Immature natural killer cell (primary cell): ENCODE data around the gene MUC5B. TPM values are rescaled to one million over a fixed set of nuclear protein-coding genes. Genes with fewer than 3 reads are reported as not detected.

ENCODE experiments used
- DNase-seq, 3 donors: peaks; one replicate each; pipeline ENCODE4 v3.0.0; 2022; ENCODE audit warnings: mixed read lengths in 1 of 3
- H3K27ac Mint-ChIP-seq, 6 donors: one replicate each; pipeline ENCODE4 v1.8.0; 2020; ENCODE audit warnings: mixed read lengths in 6 of 6, mild to moderate bottlenecking in 5 of 6, inconsistent platforms in 4 of 6, moderate library complexity in 3 of 6
- H3K27me3 Mint-ChIP-seq, 3 donors: one replicate each; pipeline ENCODE4 v1.8.0; 2020 to 2021; ENCODE audit warnings: low read depth in 3 of 3, mild to moderate bottlenecking in 3 of 3, mixed read lengths in 3 of 3, moderate library complexity in 3 of 3, inconsistent platforms in 1 of 3
- H3K36me3 Mint-ChIP-seq, 3 donors: one replicate each; pipeline ENCODE4 v1.8.0; 2020; ENCODE audit warnings: mixed read lengths in 3 of 3, inconsistent platforms in 2 of 3, mild to moderate bottlenecking in 2 of 3
- H3K4me1 Mint-ChIP-seq, 2 donors: one replicate each; pipeline ENCODE4 v1.8.0; 2020; ENCODE audit warnings: inconsistent platforms in 2 of 2, mild to moderate bottlenecking in 2 of 2, mixed read lengths in 2 of 2, moderate library complexity in 1 of 2
- H3K4me3 Mint-ChIP-seq, 5 donors: one replicate each; pipeline ENCODE4 v1.8.0; 2020; ENCODE audit warnings: mild to moderate bottlenecking in 5 of 5, mixed read lengths in 5 of 5, inconsistent platforms in 3 of 5, moderate library complexity in 3 of 5
- H3K9me3 Mint-ChIP-seq, 6 donors: one replicate each; pipeline ENCODE4 v1.8.0; 2020; ENCODE audit warnings: mild to moderate bottlenecking in 6 of 6, mixed read lengths in 6 of 6, inconsistent platforms in 4 of 6, moderate library complexity in 3 of 6
- polyA plus RNA-seq, 3 donors: library from polyadenylated mRNA; unstranded; fragments of 300-500 nt; fragmentation: Illumina TruSeq; gene quantifications; one replicate each; pipeline ENCODE4 v1.2.3, GENCODE V29; 2021

Gene MUC5B
- polyA plus RNA-seq, 3 donors from 2014 or later: not detected

DNA sequence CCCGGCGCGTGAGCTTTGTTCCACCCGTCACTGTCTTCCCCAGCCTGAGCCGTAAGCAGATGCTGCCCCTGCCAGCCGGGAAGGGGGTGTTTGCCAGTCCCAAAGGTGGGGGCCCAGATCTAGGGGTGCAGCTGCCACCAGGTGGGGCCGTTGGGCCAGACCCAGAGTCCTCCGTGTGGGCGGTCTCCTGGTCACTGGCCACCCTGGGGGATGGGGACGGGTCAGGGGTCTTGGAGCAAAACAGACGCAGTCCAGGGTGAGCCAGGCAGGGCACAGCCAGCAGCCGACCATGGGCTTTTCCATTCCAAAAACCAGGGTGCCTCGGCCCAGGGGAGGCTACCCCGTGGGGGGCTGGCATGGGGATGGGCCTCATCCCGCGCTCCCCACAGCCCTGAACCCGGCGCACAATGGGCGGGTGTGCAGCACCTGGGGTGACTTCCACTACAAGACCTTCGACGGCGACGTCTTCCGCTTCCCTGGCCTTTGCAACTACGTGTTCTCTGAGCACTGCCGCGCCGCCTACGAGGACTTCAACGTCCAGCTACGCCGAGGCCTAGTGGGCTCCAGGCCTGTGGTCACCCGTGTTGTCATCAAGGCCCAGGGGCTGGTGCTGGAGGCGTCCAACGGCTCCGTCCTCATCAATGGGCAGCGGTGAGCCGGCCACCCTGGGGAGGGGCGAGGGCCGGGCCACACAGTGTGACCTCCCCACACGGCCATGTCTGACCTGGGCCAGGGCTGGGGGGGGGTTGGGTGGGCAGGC, 3.5 kb downstream of the MUC5B start:
- no peak overlapping the region for H3K4me3 Mint-ChIP-seq
- H3K36me3 Mint-ChIP-seq: no peaks in the 10 kb centered on the region
- DNase-seq: no peak
- H3K27me3 Mint-ChIP-seq: peaks cover 2% of the 10 kb centered on the region in 3 donors
- H3K4me1 Mint-ChIP-seq: no peaks in the 10 kb centered on the region
- H3K27ac Mint-ChIP-seq: no peak overlapping the region
- H3K9me3 Mint-ChIP-seq: no peaks in the 10 kb centered on the region

DNA sequence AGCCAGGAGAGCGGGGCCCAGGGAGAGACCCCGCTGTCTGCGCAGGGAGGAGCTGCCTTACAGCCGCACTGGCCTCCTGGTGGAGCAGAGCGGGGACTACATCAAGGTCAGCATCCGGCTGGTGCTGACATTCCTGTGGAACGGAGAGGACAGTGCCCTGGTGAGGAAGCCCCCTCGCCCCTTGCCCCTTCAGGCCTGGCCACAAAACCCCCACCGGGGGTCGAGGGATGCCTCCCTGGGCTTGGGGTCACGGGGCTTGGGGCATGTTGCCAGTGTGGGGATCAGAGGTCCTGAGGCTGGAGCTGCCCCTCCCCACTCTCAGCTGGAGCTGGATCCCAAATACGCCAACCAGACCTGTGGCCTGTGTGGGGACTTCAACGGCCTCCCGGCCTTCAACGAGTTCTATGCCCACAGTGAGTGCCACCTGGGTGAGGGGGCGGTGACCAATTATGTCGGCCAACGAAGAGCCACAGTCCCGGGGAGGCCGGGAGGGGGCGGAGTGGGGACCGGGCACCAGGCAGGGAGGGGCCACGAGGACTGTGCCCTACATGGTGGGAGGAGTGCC, 4.2 kb downstream of the MUC5B start:
- H3K36me3 Mint-ChIP-seq: no peaks in the 10 kb centered on the region
- DNase-seq: no peak
- no peak overlapping the region for H3K27ac Mint-ChIP-seq
- H3K9me3 Mint-ChIP-seq: no peaks in the 10 kb centered on the region
- H3K27me3 Mint-ChIP-seq: peaks cover 0 to 2% (median 2%) of the 10 kb centered on the region in 3 donors
- H3K4me1 Mint-ChIP-seq: no peaks in the 10 kb centered on the region
- no peak overlapping the region for H3K4me3 Mint-ChIP-seq

DNA sequence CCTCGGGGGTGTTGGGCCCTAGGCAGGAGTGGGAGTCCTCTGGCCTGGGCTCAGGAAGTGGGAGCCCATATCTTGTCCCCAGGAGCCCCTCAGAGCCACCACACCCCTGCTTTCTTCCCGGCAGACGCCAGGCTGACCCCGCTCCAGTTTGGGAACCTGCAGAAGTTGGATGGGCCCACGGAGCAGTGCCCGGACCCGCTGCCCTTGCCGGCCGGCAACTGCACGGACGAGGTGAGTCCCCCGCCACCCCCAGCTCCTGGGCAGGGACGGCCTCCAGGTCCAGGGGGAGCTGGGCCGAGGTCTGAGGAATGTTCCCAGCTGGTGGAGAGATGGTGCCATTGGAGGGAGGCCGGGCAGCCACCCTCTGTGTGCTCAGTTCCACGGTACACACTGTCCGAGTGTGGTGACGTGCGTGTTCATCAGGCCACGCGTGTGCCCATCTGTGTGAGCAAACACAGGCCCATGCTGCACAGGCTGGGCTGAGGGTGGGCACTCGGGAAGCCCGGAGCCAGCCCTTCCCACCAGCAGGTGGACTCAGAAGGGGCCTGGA, 4.8 kb downstream of the MUC5B start:
- Mint-ChIP-seq H3K4me3 (no peak overlapping the region), H3K36me3 (no peaks in the 10 kb centered on the region), H3K9me3 (no peaks in the 10 kb centered on the region), H3K4me1 (no peaks in the 10 kb centered on the region), H3K27ac (no peak overlapping the region), H3K27me3 (peaks cover 0 to 2% (median 2%) of the 10 kb centered on the region in 3 donors)
- no peak for DNase-seq

DNA sequence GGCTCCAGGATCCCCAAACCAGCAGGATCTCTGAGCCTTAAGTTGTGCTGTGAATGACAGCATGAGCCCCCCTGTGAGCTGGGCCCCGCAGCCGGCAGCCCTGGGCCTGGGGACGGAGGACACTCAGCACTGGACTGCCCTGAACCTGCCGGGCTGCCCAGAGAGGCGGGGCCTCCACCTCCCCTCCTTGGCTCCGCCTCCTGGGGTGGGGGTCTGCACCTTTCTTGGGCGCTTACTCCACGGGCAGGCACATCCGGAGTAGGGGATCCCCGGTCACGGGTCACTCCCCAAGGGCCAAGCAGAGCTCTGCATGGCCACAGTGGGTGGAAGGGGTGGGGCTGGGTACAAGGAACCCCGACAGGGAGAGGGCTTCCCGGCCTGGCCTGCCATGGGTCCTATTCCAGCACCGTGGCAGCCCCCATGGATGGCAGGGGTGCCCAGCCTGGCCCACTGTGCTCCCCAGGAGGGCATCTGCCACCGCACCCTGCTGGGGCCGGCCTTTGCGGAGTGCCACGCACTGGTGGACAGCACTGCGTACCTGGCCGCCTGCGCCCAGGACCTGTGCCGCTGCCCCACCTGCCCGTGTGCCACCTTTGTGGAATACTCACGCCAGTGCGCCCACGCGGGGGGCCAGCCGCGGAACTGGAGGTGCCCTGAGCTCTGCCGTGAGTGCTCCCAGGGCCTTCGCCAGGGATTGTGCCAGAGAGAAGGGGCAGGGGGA, 5.4 kb downstream of the MUC5B start:
- Mint-ChIP-seq H3K4me1 (no peaks in the 10 kb centered on the region), H3K27ac (no peak overlapping the region), H3K36me3 (no peaks in the 10 kb centered on the region), H3K27me3 (peaks cover 0 to 2% (median 2%) of the 10 kb centered on the region in 3 donors), H3K9me3 (no peaks in the 10 kb centered on the region), H3K4me3 (no peak overlapping the region)
- DNase-seq: no peak

DNA sequence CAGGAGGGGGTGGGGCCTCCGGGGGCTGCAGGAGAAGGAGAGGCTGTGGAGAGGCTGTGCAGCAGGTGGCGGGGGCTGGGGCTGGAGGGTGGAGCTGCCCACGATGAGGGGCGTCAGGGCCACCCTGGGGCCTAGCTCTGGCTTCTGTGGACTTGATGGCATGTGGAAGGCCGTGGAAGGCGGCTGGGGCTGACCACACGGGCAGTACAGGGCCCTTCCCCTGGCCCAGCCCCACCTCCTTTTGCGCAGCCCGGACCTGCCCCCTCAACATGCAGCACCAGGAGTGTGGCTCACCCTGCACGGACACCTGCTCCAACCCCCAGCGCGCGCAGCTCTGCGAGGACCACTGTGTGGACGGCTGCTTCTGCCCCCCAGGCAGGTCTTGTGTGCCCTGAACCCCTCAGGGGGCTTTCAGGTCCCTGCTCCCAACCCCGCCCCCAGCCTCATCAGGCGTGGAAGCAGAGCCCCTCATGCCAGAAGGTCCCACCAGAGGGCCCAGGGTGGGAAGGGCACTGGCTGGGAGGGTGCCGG, 6.1 kb downstream of the MUC5B start:
- no peak for DNase-seq
- no peaks in the 10 kb centered on the region for H3K4me1 Mint-ChIP-seq
- H3K9me3 Mint-ChIP-seq: no peaks in the 10 kb centered on the region
- H3K36me3 Mint-ChIP-seq: no peaks in the 10 kb centered on the region
- no peak overlapping the region for H3K27ac Mint-ChIP-seq
- H3K27me3 Mint-ChIP-seq: peaks cover 0 to 2% (median under 1%) of the 10 kb centered on the region in 3 donors
- no peak overlapping the region for H3K4me3 Mint-ChIP-seq

DNA sequence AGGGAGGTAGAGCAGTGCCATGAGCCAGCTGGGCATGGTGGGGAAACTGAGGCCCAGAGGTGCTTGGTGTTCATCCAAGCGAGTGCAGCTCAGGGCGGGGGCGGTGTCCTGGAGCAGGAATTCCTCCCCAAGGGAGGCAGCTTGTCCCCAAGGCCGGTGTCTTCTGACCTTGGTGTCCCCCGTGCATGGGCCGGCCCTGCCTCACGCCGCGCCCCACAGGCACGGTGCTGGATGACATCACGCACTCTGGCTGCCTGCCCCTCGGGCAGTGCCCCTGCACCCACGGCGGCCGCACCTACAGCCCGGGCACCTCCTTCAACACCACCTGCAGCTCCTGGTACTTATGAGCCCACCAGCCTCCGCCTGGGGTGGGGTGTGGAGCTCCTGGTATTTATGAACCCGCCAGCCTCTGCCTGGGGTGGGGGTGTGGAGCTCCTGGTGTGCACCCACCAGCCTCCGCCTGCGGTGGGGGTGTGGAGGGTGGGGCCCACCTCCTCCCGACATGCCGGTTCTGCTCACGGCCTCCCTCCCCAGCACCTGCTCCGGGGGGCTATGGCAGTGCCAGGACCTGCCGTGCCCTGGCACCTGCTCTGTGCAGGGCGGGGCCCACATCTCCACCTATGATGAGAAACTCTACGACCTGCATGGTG, 6.7 kb downstream of the MUC5B start:
- Mint-ChIP-seq H3K4me3 (no peak overlapping the region), H3K4me1 (no peaks in the 10 kb centered on the region), H3K9me3 (no peaks in the 10 kb centered on the region), H3K27me3 (peaks cover 0 to 2% (median 0%) of the 10 kb centered on the region in 3 donors), H3K27ac (no peak overlapping the region), H3K36me3 (no peaks in the 10 kb centered on the region)
- DNase-seq: no peak

DNA sequence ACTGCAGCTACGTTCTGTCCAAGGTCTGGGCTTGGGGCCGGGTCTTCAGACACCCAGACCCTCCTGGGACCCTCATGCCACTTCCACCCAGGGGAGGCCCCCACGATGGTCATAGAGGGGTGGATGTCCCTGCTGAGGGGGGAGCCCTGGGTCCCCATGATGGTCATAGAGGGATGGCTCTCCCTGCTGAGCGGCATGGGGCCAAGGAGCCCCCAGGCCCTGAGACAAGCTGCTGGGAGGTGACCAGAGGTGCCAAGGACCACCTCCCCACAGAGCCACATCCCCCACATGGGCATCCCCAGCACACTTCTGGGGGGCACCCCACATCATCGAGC, 7.2 kb downstream of the MUC5B start:
- H3K9me3 Mint-ChIP-seq: no peaks in the 10 kb centered on the region
- no peak overlapping the region for H3K27ac Mint-ChIP-seq
- no peaks in the 10 kb centered on the region for H3K4me1 Mint-ChIP-seq
- H3K27me3 Mint-ChIP-seq: peaks cover 0 to 2% (median 0%) of the 10 kb centered on the region in 3 donors
- no peak for DNase-seq
- H3K36me3 Mint-ChIP-seq: no peaks in the 10 kb centered on the region
- no peak overlapping the region for H3K4me3 Mint-ChIP-seq

DNA sequence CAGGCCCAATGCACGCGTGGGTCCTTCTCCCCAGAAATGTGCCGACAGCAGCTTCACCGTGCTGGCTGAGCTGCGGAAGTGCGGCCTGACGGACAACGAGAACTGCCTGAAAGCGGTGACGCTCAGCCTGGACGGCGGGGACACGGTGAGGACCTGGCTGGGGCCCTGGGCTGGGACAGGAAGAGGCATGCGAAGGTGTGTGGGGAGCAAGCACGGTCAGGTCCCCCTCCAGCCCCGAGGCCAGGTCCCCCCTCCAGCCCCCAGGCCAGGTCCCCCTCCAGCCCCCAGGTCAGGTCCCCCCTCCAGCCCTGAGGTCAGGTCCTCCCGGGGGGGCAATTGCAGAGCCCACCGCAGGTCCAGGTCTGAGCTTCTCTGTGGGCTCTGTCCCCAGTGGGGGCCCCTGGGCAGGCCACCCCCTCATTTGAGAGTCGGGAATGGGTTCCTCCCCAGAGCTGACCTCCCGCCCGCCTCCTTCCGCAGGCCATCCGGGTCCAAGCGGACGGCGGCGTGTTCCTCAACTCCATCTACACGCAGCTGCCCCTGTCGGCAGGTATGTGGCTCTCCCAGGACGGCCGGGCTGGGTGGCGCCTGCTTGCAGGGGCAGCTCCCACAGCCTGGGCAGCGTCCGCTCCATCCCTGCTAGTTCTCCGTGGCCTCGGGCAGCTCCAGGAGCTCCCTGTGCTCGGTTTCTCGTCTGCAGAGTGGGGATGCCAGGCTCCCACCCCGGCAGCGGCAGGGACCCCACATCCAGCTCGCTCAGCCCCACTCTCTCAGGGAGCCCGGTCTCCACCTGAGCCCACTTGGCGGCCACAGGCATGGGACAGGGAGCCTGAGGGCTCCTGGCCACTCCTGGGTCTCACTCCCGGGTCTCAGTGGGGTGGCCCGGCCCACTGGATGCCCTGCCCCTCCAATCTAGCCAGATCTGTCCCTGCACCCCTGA, 7.9 kb downstream of the MUC5B start:
- H3K4me1 Mint-ChIP-seq: no peaks in the 10 kb centered on the region
- H3K4me3 Mint-ChIP-seq: no peak overlapping the region
- H3K36me3 Mint-ChIP-seq: no peaks in the 10 kb centered on the region
- no peak overlapping the region for H3K27ac Mint-ChIP-seq
- no peaks in the 10 kb centered on the region for H3K9me3 Mint-ChIP-seq
- no peak for DNase-seq
- H3K27me3 Mint-ChIP-seq: peaks cover 0 to 2% (median 0%) of the 10 kb centered on the region in 3 donors

DNA sequence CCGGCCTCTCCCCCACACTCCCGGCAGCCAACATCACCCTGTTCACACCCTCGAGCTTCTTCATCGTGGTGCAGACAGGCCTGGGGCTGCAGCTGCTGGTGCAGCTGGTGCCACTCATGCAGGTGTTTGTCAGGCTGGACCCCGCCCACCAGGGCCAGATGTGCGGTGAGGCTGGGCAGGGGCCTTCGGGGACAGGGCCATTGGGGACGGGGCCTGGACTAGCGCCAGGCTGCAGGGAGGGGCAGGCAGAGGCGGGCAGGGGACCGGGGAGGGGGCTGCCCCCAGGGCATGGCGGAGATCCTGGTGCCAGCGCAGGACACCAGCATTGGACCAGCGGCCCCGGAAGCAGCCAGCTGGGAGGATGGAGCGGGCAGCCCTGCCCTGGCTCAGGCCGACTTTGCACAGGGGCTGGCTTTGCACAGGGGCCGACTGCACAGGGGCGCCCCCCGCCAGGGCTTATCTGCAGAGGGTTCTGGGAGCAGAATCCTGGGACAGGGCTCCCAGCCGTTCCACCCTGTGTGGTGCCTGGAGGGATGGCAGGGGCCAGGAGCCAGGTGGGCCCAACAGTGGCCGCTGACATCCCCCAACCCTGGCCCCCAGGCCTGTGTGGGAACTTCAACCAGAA, 8.6 kb downstream of the MUC5B start:
- Mint-ChIP-seq H3K27me3 (peaks cover 0 to 2% (median 0%) of the 10 kb centered on the region in 3 donors), H3K4me3 (no peak overlapping the region), H3K4me1 (no peaks in the 10 kb centered on the region), H3K27ac (no peak overlapping the region), H3K36me3 (no peaks in the 10 kb centered on the region), H3K9me3 (no peaks in the 10 kb centered on the region)
- no peak for DNase-seq

DNA sequence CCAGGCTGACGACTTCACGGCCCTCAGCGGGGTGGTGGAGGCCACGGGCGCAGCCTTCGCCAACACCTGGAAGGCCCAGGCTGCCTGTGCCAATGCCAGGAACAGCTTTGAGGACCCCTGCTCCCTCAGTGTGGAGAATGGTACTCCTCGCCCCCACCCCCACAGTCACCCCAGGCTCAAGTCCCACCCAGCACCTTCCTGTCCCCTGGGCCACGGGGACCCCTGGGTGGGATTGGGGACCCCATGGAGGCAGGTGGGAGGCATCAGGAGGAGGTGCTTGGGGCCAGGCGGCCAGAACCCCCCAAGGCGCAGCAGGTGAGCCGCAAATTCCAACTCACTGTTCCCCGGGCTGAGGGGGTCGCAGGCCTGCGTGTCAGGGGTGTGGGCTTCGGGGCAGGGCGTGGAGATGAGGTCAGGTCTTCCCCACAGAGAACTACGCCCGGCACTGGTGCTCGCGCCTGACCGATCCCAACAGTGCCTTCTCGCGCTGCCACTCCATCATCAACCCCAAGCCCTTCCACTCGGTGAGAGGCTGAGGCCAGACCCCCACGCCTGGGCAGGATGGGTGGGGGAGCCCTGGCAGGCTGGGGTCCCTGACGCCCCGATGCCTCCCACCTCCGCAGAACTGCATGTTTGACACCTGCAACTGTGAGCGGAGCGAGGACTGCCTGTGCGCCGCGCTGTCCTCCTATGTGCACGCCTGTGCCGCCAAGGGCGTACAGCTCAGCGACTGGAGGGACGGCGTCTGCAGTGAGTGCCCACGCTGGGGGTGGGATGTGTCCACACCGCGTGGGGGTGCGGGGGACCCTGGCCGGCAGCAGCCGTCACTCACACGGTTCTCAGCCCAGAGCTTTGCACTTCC, 9.4 kb downstream of the MUC5B start:
- H3K4me3 Mint-ChIP-seq: no peak overlapping the region
- peaks cover 0 to 2% (median 0%) of the 10 kb centered on the region in 3 donors for H3K27me3 Mint-ChIP-seq
- no peaks in the 10 kb centered on the region for H3K4me1 Mint-ChIP-seq
- DNase-seq: no peak
- H3K9me3 Mint-ChIP-seq: no peaks in the 10 kb centered on the region
- H3K36me3 Mint-ChIP-seq: no peaks in the 10 kb centered on the region
- H3K27ac Mint-ChIP-seq: no peak overlapping the region

DNA sequence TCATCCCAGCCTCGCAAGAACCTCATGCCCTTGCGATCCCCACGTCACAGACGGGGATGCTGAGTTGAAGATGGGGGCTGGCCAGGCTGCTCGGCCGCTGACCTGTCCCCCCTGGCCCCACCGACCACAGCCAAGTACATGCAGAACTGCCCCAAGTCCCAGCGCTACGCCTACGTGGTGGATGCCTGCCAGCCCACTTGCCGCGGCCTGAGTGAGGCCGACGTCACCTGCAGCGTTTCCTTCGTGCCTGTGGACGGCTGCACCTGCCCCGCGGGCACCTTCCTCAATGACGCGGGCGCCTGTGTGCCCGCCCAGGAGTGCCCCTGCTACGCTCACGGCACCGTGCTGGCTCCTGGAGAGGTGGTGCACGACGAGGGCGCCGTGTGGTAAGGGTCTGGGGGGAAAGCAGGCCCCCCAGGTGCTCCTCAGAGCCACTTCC, 10.0 kb downstream of the MUC5B start:
- no peaks in the 10 kb centered on the region for H3K36me3 Mint-ChIP-seq
- H3K9me3 Mint-ChIP-seq: no peaks in the 10 kb centered on the region
- H3K27ac Mint-ChIP-seq: no peak overlapping the region
- no peak for DNase-seq
- H3K4me3 Mint-ChIP-seq: no peak overlapping the region
- no peaks in the 10 kb centered on the region for H3K4me1 Mint-ChIP-seq
- peaks cover 0 to 2% (median 0%) of the 10 kb centered on the region in 3 donors for H3K27me3 Mint-ChIP-seq
